GM21526 (cell line): ENCODE measurements around the gene PPP2R2D.
"Not testable (repeated sequence)": the region's sequence is repeated elsewhere in the genome, so short reads cannot be mapped to it uniquely, and the experiment has no call there.

Experiments used
- ATAC-seq: cut with Tn5 transposase; IDR thresholded peaks from one replicate; pipeline ENCODE4 v1.9.1; 2021; ENCODE audit warnings: moderate library complexity; ENCODE audit not compliant: unreplicated experiment, low FRiP score

Gene PPP2R2D

GRCh38 chr10:131866673-131867072 is 34.1 kb upstream of the PPP2R2D start:
- ATAC-seq: no peak

- no peak for ATAC-seq
Measured at GRCh38 chr10:131868436-131868835, 32.4 kb upstream of the PPP2R2D start.

GRCh38 chr10:131869344-131869743 is 31.5 kb upstream of the PPP2R2D start:
- no peak for ATAC-seq

GRCh38 chr10:131870411-131870810 is 30.4 kb upstream of the PPP2R2D start:
- ATAC-seq: no peak

GRCh38 chr10:131870831-131871672 is 29.8 kb upstream of the PPP2R2D start:
- no peak for ATAC-seq

GRCh38 chr10:131871673-131872005 is 29.2 kb upstream of the PPP2R2D start:
- no peak for ATAC-seq

- ATAC-seq: no peak
Measured at GRCh38 chr10:131872011-131872826, 28.6 kb upstream of the PPP2R2D start.

GRCh38 chr10:131872827-131873375 is 27.9 kb upstream of the PPP2R2D start:
- ATAC-seq: no peak

- peak; percentile 86 for ATAC-seq
Measured at GRCh38 chr10:131874991-131875451, 25.8 kb upstream of the PPP2R2D start.

GRCh38 chr10:131875501-131875900 is 25.3 kb upstream of the PPP2R2D start:
- no peak for ATAC-seq

GRCh38 chr10:131876017-131876416 is 24.8 kb upstream of the PPP2R2D start:
- ATAC-seq: no peak

GRCh38 chr10:131876508-131876907 is 24.3 kb upstream of the PPP2R2D start:
- ATAC-seq: no peak

- ATAC-seq: no peak
Measured at GRCh38 chr10:131880016-131880590, 20.7 kb upstream of the PPP2R2D start.

GRCh38 chr10:131881104-131881880 is 19.5 kb upstream of the PPP2R2D start:
- no peak for ATAC-seq

- no peak for ATAC-seq
Measured at GRCh38 chr10:131882151-131882550, 18.7 kb upstream of the PPP2R2D start.

GRCh38 chr10:131882590-131883451 is 18.0 kb upstream of the PPP2R2D start:
- ATAC-seq: no peak

- not testable (repeated sequence) for ATAC-seq
Measured at GRCh38 chr10:131883621-131884393, 17.0 kb upstream of the PPP2R2D start.

GRCh38 chr10:131885391-131886165 is 15.2 kb upstream of the PPP2R2D start:
- ATAC-seq: peak; percentile 96
